22Rv1 (cell line): ENCODE measurements around the gene ZNF497.

Experiments
- ZFX ChIP-seq: fragments of 450-650 bp; IDR thresholded peaks from 2 replicates; pipeline ENCODE4 v1.6.1; 2017; ENCODE audit warnings: antibody characterized with exemption, borderline replicate concordance
- TF ChIP-seq, protein P1 (sequence below): fragments of 450-650 bp; IDR thresholded peaks from 2 replicates; pipeline ENCODE4 v1.5.1; 2017; ENCODE audit warnings: mild to moderate bottlenecking

- TF ChIP-seq, protein P1, sequence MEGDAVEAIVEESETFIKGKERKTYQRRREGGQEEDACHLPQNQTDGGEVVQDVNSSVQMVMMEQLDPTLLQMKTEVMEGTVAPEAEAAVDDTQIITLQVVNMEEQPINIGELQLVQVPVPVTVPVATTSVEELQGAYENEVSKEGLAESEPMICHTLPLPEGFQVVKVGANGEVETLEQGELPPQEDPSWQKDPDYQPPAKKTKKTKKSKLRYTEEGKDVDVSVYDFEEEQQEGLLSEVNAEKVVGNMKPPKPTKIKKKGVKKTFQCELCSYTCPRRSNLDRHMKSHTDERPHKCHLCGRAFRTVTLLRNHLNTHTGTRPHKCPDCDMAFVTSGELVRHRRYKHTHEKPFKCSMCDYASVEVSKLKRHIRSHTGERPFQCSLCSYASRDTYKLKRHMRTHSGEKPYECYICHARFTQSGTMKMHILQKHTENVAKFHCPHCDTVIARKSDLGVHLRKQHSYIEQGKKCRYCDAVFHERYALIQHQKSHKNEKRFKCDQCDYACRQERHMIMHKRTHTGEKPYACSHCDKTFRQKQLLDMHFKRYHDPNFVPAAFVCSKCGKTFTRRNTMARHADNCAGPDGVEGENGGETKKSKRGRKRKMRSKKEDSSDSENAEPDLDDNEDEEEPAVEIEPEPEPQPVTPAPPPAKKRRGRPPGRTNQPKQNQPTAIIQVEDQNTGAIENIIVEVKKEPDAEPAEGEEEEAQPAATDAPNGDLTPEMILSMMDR = no peak
- no peak for TF ChIP-seq ZFX
These were observed 11.0 kb downstream of the ZNF497 start for GRCh38 chr19:58351558-58351878.
